Endothelial cell of umbilical vein (primary cell): ENCODE results near the gene NGRN. TPM values are rescaled to one million over a fixed set of nuclear protein-coding genes. Genes with fewer than 3 reads are reported as not detected.

Source experiments
- BruUV-seq: library from RNA; stranded (reverse); fragments of 400-500 nt; replicated peaks from 2 replicates; lab custom pipeline; 2021; lab: Mats Ljungman, UMichigan
- CTCF ChIA-PET: fragments of 300-600, 350-600 bp; sonication (Branson Sonifier 250); formaldehyde crosslinking; loops from one replicate; lab custom pipeline; 2021; ENCODE audit warnings: antibody characterized with exemption, inconsistent platforms; lab: Charles Lee
- POLR2A ChIA-PET: fragments of 300-600, 350-600 bp; sonication (Branson Sonifier 250); formaldehyde crosslinking; loops from one replicate; lab custom pipeline; 2021; ENCODE audit warnings: antibody characterized with exemption, inconsistent platforms; lab: Charles Lee
- DNase-seq: peaks from one replicate; pipeline ENCODE4 v3.0.0-alpha.2; 2011; ENCODE audit warnings: low read depth, low spot score
- FAIRE-seq: peaks from 2 replicates; lab custom pipeline; 2011; peaks lifted over from hg19 to GRCh38; lab: Jason Lieb, UNC
- H2AFZ ChIP-seq: 2 replicates; pipeline ENCODE4 v1.6.0; 2012; ENCODE audit warnings: low read depth, low read length, control low read depth, inconsistent platforms
- H3K27ac ChIP-seq: 2 replicates; pipeline ENCODE4 v1.5.1; 2011; ENCODE audit warnings: low read depth, mild to moderate bottlenecking, control low read depth, low read length, moderate library complexity; ENCODE audit not compliant: insufficient read depth
- H3K27me3 ChIP-seq, 2 experiments: 2 replicates each; pipeline versions ENCODE4 v1.6.0 to v1.6.1; 2011; ENCODE audit warnings: low read length in 2 of 2, mixed read lengths in 1 of 2; ENCODE audit not compliant: control insufficient read depth in 2 of 2, insufficient read depth in 2 of 2
- H3K36me3 ChIP-seq, 2 experiments: 2 replicates in 1 of 2; 3 replicates in 1 of 2; pipeline ENCODE4 v1.5.1; 2011; ENCODE audit warnings: low read length in 2 of 2, mild to moderate bottlenecking in 1 of 2, moderate library complexity in 1 of 2; ENCODE audit not compliant: control insufficient read depth in 2 of 2, insufficient read depth in 2 of 2; ENCODE audit errors: extremely low read depth in 1 of 2
- H3K4me1 ChIP-seq: 3 replicates; pipeline ENCODE4 v1.5.1; 2011; ENCODE audit warnings: mild to moderate bottlenecking, low read length; ENCODE audit not compliant: control insufficient read depth, insufficient read depth; ENCODE audit errors: extremely low read depth
- H3K4me2 ChIP-seq: 2 replicates; pipeline ENCODE4 v1.6.1; 2011; ENCODE audit warnings: low read length, control low read depth, mixed read lengths; ENCODE audit not compliant: insufficient read depth
- H3K4me3 ChIP-seq, 3 experiments: fragments of 200-600 bp in 1 of 3; sonication (generic), shearing (Covaris generic) in 1 of 3; replicated peaks in 1 of 3; 2 replicates each; pipeline ENCODE4 v1.5.1; 2011 to 2016; ENCODE audit warnings: control low read depth in 3 of 3, low read length in 3 of 3, mild to moderate bottlenecking in 2 of 3, inconsistent platforms in 1 of 3, low read depth in 1 of 3, moderate library complexity in 1 of 3; ENCODE audit not compliant: insufficient read depth in 1 of 3
- H3K79me2 ChIP-seq: 2 replicates; pipeline ENCODE4 v1.6.0; 2012; ENCODE audit warnings: low read length, inconsistent platforms; ENCODE audit not compliant: control insufficient read depth, insufficient read depth
- H3K9ac ChIP-seq: replicated peaks from 2 replicates; pipeline ENCODE3; 2011; ENCODE audit warnings: low read length, control low read depth; ENCODE audit not compliant: insufficient read depth; ENCODE audit errors: extremely low read depth
- H3K9me1 ChIP-seq: replicated peaks from 3 replicates; pipeline ENCODE4 v1.6.0; 2011; ENCODE audit warnings: mild to moderate bottlenecking, low read length; ENCODE audit not compliant: control insufficient read depth, insufficient read depth; ENCODE audit errors: extremely low read depth
- H3K9me3 ChIP-seq: replicated peaks from 2 replicates; pipeline ENCODE4 v1.5.1; 2012; ENCODE audit warnings: low read length, inconsistent platforms; ENCODE audit not compliant: control insufficient read depth, insufficient read depth
- H4K20me1 ChIP-seq: replicated peaks from 2 replicates; pipeline ENCODE3; 2011; ENCODE audit warnings: mild to moderate bottlenecking, low read length; ENCODE audit not compliant: control insufficient read depth, insufficient read depth; ENCODE audit errors: extremely low read depth
- CTCF ChIP-seq, 2 donors: IDR thresholded peaks; 1 replicate in 1 of 2; 2 replicates in 1 of 2; pipeline ENCODE4 v1.5.1; 2011; ENCODE audit warnings: low read length in 2 of 2, mild to moderate bottlenecking in 2 of 2, moderate library complexity in 2 of 2, control low read depth in 1 of 2, inconsistent platforms in 1 of 2, low read depth in 1 of 2; ENCODE audit not compliant: insufficient read depth in 1 of 2; ENCODE audit errors: extremely low read depth in 1 of 2
- EZH2 ChIP-seq: IDR thresholded peaks from 2 replicates; pipeline ENCODE4 v1.6.1; 2012; ENCODE audit warnings: borderline replicate concordance, low read depth, mild to moderate bottlenecking, moderate library complexity, low read length, inconsistent platforms; ENCODE audit not compliant: severe bottlenecking
- FOS ChIP-seq: IDR thresholded peaks from 2 replicates; pipeline ENCODE4 v1.6.1; 2011; ENCODE audit warnings: mild to moderate bottlenecking, low read length, moderate library complexity, borderline replicate concordance; ENCODE audit not compliant: insufficient read depth
- GATA2 ChIP-seq: IDR thresholded peaks from 2 replicates; pipeline ENCODE4 v1.7.0; 2011; ENCODE audit warnings: low read depth, mild to moderate bottlenecking, moderate library complexity, mixed read lengths, low read length; ENCODE audit not compliant: insufficient read length, insufficient read depth
- JUN ChIP-seq: IDR thresholded peaks from 2 replicates; pipeline ENCODE4 v1.6.1; 2011; ENCODE audit warnings: borderline replicate concordance, low read depth; ENCODE audit not compliant: insufficient read length, insufficient read depth
- MAX ChIP-seq: IDR thresholded peaks from 2 replicates; pipeline ENCODE4 v1.6.1; 2011; ENCODE audit not compliant: insufficient read depth, insufficient read length
- MYC ChIP-seq: IDR thresholded peaks from one replicate; pipeline ENCODE4 v1.6.1; 2011; ENCODE audit warnings: mild to moderate bottlenecking, low read depth, low read length
- POLR2A ChIP-seq: IDR thresholded peaks from 2 replicates; pipeline ENCODE4 v1.6.1; 2012; ENCODE audit warnings: low read depth, mild to moderate bottlenecking, control low read depth, low read length
- POLR2AphosphoS5 ChIP-seq: IDR thresholded peaks from 2 replicates; pipeline ENCODE4 v1.6.1; 2012; ENCODE audit warnings: low read depth, mild to moderate bottlenecking, control low read depth, low read length, moderate library complexity; ENCODE audit not compliant: insufficient read depth
- dilution Hi-C: fragments of 300-500 bp; cut with MboI; formaldehyde crosslinking; loops from one replicate; pipeline ENCODE4 v1.15.0; 2019; ENCODE audit warnings: low sequenced_read_pairs; ENCODE audit not compliant: extremely low pct_ligation_motif_present
- intact Hi-C: fragments of 100-400 bp; cut with micrococcal nuclease; formaldehyde crosslinking; loops from one replicate; pipeline ENCODE4 v1.10.0; 2022
- polyA plus RNA-seq, 4 experiments: library from polyadenylated mRNA; depleted of rRNA in 3 of 4; stranded (reverse) in 3 of 4; unstranded in 1 of 4; fragments of >200 nt; gene quantifications; 2 replicates each; pipeline versions ENCODE4 v1.2.1 to v1.2.3, GENCODE V29; 2011 to 2012; ENCODE audit warnings: missing spikeins in 1 of 4
- total RNA-seq: library from RNA; stranded (reverse); gene quantifications from 2 replicates; pipeline ENCODE4 v1.2.3, GENCODE V29; 2021

The NGRN gene
- total and polyA plus RNA-seq, 2 donors (not counting 3 experiments of a cell fraction or from before 2014, with no cell fraction given) = 28.9 to 56.5 TPM

- intact Hi-C loops (no loop called here), dilution Hi-C loops (no loop called here)
- DNase-seq (no peak), FAIRE-seq (no peak)
- no TSS peak for BruUV-seq
- POLR2A ChIA-PET = no interaction called here
- no peaks in the 10 kb centered on the region for H3K79me2 ChIP-seq
- H3K27ac ChIP-seq = no peak overlapping the region
- H2AFZ ChIP-seq = no peak overlapping the region
- H3K9me3 ChIP-seq = no peaks in the 10 kb centered on the region
- H3K9ac ChIP-seq = no peak overlapping the region
- no peak overlapping the region for H3K4me3 ChIP-seq
- H3K4me1 ChIP-seq = no peaks in the 10 kb centered on the region
- H3K36me3 ChIP-seq = no peaks in the 10 kb centered on the region
- H3K9me1 ChIP-seq = no peaks in the 10 kb centered on the region
- CTCF ChIA-PET = interaction anchor here (0.6 to 2.6 kb wide), 3 partner anchors 8 to 35 kb away, joined by 3 to 10 read pairs (median 3); no protein-coding TSS in a partner anchor
- H3K27me3 ChIP-seq = peaks cover 0 to 2% of the 10 kb centered on the region in 2 experiments
- no peaks in the 10 kb centered on the region for H4K20me1 ChIP-seq
- H3K4me2 ChIP-seq = no peak overlapping the region
- no peak for TF ChIP-seq POLR2AphosphoS5
- TF ChIP-seq MAX = no peak
- no peak for TF ChIP-seq GATA2
- no peak for TF ChIP-seq EZH2
- TF ChIP-seq CTCF (IDR thresholded peaks at IDR 0.05; ENCODE audit: extremely low read depth in 1 of 2, insufficient read depth in 1 of 2, low read depth in 1 of 2, low read length in 2 of 2) = no peak
- no peak for TF ChIP-seq JUN
- no peak for TF ChIP-seq FOS
- no peak for TF ChIP-seq MYC
- no peak for TF ChIP-seq POLR2A
Measured at GRCh38 chr15:90309020-90309419, 43.5 kb downstream of the NGRN start.
